Activated T-cell treated with anti-CD3 and anti-CD28 coated beads for 4 hours (primary cell): ENCODE data around the gene MAST4.
"Not testable (repeated sequence)": the region's sequence is repeated elsewhere in the genome, so short reads cannot be mapped to it uniquely, and the experiment has no call there.

Experiments used
- DNase-seq: peaks from one replicate; pipeline ENCODE4 v3.0.0-alpha.2; 2020

The MAST4 gene

DNA sequence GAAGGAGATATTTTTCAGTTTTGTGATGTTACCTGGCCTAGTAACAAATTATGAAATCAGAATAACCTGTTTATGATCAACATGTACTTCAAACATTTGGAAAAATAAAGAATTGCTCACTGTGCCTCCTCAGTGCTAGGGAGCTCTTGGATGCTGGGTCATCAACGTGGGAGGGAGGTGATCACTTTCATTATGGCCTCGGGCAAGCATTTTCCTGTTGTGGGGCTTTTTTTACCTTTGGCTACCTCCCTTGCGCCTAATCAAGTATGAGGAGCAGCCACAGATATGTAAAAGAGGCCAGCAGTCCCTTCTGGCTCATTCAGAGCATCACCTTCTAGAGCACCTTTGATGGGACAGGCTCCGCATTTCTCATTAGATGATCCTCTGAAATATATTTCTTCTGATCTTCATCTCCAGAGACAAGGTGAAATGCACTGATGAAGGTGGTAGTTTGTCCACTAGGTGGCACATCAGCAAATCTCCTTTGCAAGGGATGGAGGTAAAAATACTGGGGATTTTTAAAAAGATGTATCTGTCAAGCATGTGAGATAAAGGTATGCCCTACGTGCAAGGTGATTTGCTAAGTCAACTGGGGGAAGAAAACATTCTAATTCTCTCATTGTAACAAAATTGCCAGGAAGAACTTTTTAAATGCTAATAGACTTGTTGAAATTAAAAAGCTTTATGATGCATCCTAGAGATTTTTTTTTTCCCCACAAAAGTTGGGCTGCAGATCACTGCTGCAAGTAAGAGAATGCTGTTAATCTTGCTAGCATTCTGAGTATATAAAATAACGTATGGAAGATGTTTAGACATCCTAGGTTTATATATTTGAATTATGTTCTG is 218.2 kb downstream of the MAST4 start:
- DNase-seq: peak; percentile 38

DNA sequence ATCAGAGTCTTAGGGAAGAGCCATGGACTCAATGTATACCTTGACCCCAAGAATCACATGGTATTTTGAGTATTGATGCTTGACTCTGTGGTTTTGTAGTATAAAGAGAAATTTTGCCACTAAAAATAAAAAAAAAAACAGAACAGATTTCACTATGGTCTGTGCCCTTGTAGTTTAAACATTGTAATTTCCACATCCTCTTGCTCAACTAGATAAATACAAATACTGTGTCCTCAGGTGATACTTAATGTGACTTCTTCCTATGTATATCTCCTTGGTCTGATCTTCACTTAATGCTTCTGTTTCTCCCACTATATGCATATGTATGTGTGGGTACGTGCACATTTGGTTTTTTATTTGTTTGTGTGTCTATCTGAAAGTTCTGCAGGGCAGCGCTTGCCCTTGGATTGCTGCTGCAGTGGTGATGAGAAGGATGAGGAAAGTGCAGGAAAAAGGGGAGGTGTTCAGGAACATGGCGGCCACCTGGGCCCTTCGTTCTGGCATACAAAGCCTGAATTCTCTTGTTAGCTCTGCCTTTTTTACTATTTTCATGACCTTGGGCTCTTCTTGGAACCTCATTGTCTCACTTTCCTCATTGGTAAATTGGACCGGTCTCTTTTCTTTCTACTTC is 222.2 kb downstream of the MAST4 start:
- DNase-seq: no peak

DNA sequence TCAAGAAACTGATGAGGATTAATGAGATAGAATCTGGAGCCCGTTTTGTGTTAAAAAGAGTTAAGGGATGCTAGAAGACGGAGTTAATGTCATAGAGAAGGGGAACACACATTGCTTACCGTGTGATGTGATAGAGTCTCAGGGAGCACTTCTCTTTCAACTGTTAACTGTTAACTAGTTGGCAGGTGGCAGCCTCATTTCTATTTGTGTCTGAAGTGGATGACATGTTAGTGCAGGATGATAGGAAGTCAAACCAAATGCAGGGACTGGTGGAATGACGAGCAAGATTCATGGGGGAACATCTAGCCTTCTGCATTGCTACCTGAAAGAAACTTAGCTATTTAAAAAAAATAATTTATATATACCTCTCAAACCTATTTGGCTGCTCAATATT is 222.7 kb downstream of the MAST4 start:
- no peak for DNase-seq

DNA sequence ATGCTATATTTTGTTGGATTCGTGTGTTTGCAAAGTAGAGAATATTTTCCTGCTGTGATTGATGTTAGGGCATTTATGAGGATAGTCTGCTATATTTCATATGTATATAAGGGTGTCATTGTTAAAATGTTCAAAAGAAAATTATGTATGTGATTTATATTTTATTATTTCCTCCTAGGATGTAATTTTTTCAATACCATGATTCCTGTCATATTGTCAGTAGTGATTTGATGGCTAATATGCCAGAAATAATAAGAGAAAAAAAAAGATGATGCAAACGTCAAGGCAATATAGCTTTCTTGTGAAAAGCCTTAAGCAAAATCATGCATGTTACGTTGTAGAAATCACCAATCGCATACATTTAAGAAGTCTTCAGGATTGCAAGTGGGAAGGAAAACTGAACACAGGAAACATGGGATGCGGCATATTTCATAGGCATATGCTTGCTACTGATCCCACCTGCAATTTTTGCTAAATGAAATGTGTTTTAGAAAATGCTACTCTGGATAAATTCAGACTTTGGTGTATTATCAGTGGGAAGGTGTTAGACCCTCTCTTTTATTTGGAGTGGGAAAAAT is 224.5 kb downstream of the MAST4 start:
- no peak for DNase-seq

DNA sequence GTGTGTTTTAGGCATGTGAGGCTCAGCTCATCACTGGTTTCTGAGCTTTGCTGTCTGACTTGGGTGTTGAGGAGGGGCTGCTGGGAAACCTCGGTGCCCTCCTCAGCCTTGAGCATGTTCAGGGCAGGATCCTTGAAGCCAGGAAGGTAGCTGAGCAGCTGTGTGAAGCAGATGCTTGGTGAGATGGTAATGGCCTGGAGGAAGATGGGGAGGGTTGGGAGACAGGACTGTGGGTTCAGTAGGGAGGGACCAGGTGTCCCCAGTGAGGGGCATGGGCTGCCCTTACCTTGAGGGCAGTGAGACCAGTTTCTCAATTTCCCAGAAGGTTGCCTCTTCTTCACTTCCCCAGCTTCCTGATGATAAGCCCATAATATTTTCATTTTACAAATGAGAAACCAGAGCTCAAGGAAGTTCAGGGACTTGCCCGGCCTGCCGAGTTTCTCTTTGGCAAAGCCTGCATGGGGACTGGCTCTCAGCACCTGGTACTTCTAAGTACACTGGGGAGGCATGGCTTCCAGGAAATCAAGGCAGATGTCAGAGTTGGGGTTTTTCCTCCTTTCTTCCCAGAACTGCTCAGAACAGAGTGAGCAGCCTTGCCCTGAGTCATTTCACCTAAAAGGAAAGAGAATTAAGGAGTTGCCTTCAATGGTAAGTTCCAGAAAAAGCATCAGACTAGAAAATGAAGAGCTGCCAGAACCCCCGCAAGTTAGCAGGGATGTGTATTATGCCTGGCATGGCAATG is 225.7 kb downstream of the MAST4 start:
- no peak for DNase-seq

DNA sequence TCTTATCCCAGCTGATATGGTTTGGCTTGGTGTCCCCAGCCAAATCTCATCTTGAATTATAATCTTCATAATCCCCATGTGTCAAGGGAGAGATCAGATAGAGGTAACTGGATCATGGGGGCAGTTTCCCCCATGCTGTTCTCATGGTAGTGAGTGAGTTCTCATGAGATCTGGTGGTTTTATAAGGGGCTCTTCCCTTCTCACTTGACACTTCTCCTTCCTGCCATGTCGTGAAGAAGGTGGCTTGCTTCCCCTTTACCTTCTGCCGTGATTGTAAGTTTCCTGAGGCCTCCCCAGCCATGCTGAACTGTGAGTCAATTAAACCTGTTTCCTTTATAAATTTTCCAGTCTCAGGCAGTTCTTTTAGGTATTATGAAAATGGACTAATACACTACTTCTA is 226.7 kb downstream of the MAST4 start:
- not testable (repeated sequence) for DNase-seq

DNA sequence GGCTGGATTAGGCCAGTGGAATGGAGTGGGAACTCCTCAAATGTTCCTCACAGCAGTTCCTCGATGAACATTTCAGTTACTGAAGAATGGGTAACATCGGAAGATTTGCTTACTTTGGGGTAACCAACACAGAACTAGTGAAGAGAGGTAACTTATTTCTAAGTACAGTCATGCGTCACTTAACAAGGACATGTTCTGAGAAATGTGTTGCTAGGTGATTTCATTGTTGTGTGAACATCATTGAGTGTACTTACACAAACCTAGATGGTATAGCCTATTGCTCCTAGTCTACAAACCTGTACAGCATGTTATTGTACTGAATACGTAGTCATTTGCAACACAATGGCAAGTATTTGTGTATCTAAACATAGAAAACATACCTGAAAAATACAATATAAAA is 228.3 kb downstream of the MAST4 start:
- DNase-seq: no peak

DNA sequence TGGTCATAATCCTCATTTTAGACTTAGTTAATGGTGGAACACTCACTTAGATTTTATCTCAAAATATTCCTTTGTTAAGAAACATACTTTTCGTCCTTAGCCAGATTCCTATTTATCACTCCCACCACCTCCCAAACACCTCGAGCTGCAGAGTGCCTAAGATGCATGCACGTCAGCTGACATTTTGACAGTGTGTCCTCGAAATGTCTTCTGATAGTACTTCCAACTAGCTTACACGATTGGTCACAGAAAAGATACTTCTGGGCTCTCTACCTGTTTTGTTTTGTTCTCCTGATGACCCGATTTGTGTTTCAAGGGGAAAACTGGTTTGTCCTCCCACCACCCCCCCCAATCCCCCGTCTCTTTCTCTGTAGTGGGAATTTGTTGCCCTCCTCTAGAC is 230.1 kb downstream of the MAST4 start:
- DNase-seq: no peak

DNA sequence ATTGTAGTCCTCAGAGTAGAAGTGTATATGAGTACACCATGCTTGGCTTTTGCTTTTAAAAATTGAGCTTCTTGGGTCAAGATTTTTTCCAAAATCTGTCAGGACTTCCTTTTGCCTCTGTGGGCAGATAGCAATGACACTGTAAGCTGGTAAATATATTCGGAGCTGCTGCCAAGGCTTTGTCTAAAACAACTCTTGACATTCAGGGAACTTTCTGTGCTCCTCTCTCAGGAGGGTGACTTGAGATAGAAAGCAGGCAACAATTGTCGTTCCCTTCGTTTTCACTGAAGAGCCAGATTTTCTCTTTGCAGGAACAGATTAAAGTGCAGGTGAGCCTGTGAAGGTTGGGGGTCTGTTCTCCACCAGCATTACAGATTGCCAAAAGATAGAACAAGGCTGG is 230.5 kb downstream of the MAST4 start:
- no peak for DNase-seq

DNA sequence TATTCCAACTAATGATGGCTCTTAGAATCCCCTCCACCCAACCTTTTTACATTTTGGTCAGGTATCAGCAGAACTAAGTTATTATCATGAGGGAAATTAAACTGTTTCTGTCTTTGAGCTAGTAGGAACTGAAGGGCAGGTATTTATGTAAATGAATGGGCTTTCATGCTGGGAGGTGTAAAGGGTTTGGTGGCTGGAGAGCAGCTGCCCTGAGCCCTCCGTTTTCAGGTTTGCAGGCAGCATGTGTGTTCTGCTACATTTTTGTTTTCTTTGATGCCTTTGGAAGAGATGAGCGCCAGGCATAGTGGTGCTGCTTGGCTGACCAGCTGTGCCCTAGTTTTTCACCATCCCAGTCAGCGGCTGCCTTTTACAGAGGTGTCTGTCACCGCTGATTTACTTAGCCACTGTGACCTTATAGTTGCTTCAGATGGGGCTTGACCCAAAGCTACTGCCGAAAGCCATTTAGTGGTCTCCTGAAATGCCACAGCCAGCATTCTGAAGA is 231.9 kb downstream of the MAST4 start:
- DNase-seq: no peak

DNA sequence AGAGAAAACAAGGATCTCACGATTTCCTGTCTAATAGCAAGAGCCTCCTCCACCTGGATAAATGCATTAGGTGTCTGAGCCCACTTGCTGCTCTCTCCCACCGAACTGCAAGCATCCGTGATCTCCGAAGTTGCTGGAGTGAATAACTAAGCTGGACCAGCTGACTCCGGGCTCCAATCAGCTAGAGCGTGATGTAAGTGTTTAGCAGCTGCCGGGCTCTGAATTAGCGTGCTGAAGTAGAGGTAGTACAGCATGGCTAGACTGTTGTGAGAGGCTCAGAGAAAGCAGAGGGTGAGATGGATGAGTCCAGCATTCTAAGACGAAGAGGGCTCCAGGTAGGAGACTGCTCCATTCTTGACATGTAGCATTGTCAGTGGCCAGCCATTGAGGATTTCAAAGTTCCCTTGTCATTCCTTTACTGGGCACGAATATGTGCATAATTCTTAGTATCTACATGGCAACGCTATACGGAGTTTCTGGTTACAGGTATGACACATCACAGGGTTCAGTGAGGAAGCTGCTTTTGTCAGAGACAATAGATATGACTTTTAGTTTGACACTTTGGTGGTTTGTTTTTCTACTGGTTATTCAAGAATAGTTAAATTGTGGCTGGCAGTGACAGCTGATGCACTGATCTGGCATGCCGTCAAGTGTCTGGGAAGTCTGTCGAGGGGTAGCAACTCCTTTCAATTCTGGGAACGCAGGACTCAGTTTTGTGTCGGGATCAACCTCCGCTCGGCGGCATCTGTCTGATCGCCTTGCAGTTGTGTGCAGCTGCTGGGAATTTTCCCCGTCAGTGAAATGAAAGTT is 232.6 kb downstream of the MAST4 start:
- peak; percentile 17 for DNase-seq

DNA sequence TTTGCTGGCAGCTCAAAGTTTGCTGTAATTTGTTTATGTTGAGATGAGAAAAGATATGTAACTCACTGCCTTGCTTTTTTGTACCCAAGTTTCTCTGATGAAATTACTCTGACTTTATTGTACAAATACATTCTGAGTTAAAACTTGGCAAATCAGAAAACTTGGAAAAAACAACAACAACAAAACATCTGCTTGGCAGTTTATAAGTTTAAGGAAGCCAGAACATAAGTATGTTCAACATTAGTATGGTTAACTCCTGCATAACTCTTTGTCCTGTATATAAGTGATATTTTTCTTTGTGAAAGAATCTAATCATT is 233.1 kb downstream of the MAST4 start:
- DNase-seq: no peak

DNA sequence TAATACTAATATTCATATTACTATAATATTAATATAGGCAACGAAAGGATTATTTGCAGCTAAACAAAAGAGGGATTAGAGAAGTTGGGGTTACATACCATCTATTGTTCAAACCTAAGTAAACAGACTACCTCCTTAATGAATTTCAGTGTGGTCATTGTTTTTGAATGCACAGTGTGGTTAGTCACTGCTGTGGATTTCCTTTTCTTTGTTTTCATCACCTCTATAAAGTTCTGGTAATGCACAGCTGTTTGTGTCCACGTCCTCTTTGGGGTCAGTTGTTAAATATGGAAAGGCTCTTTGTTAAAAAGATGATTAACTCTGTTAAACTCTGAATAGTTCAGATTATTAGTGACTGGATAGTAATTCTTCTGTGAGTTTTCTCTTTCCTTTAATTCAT is 233.6 kb downstream of the MAST4 start:
- no peak for DNase-seq

DNA sequence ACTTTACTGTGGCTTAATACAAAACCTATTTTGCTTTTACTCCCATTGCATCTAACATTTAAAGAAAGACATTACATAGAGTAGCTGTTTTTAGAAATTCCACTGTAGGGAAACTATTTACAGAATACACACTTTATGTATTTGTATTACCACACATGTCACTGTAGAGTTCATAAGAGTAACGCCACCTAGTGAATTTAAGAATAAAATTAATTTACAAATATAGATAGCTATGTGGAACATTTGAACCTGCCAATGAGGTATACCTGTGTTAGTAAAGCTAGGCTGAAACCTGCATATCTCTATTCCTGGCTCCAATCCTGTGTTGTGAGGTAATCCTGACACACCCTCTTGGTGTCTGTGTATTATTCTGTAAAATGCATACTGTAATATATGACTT is 234.4 kb downstream of the MAST4 start:
- DNase-seq: no peak

DNA sequence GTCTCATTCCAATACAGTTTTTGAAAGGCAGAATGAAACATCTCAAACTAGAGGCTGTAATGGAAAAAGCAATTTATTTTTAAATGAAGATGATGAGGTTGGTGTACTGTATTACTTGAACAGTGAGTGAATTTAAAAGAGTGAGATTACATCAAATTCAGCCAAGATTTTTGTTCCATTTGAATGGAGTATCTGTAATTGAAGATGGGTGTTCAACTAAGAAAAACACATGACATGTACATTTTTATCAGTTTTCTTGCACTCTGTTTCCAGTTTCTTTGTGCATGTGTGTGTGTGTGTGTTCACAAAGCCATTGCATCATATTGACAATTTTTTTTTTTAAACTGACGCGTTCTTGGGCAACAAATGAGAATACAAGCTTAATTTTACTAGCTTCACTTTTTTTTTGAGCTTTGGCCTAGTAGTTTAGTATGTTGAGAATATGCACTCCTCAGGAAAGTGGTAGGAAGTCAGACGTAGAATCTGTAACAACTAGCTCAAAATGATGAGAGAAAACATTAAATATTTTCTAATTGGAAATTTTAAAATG is 243.5 kb downstream of the MAST4 start:
- DNase-seq: no peak

DNA sequence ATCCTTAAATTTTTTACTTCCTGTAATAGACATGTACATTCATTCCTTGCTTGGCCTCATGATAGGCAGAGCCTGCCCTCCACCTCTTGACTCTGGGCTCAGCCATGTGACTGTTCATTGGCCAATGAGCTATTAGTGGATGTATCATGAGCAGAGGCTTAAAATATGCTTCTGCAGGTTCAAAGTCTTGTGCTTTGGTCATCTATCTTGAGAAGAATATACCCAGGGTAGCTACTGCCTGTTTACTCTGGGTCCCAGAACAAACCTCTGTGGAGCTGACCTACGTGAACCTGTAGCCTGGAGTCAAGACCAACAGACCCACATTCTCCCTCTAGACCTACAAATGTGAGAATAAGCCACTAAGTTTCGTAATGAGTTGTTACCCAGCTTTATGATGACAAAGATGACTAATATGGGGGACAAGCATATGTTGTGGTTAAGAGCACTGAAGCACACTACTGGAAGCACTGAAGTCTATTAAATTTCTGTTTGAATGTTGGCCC is 244.4 kb downstream of the MAST4 start:
- no peak for DNase-seq

DNA sequence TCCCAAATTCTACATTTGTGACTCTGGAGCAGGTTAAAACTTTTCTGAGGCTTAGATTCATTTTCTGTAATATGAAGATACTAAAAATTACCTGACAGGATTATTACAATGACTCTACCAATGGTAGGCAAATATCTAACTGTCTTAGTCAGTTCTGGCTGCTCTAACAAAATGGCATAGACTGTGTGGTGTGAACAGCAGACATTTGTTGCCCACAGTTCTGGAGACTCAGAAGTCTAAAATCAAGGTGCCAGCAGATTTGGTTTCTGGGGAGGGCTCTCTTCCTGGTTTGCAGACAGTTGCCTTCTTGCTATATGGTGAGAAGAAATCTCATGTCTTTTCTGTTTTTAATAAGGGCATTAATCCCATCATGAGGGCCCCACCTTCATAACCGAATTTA is 245.1 kb downstream of the MAST4 start:
- DNase-seq: no peak

DNA sequence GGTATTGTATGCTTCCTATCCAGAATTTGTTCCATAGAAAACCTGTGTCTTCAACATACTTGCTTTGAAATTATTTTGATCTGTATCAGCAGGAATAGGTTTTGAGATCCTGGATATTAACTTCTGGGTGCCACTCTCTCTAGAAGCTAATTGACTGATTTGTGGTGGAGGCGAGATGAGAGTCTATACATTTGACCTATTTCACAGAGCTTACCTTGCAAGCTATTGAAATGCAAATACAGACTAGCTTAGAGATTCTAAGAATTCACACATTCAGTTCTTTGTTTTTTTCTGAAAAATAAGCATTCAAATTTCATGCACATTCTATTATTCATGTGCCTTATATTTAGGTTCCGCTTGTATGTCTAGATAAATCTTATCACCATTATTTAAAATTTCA is 246.3 kb downstream of the MAST4 start:
- no peak for DNase-seq

DNA sequence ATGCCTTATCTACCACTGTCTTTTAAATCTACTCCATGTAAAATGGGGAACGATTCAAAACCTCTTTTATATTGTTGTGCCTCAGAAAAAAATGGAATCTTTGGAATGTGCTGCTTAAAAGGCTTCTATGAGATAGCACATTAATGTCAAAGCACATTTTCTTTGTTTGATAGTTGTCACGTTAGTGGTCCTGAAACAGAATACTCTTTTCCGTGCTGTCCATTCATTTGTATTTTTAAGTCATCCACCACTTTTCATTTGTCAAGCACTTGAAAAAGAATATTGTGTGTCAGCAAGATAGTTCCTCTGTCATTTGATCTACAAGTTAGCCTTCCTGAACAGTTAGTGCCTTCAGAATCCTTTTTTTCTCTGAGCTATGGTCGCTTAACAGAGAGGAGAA is 246.9 kb downstream of the MAST4 start:
- no peak for DNase-seq

DNA sequence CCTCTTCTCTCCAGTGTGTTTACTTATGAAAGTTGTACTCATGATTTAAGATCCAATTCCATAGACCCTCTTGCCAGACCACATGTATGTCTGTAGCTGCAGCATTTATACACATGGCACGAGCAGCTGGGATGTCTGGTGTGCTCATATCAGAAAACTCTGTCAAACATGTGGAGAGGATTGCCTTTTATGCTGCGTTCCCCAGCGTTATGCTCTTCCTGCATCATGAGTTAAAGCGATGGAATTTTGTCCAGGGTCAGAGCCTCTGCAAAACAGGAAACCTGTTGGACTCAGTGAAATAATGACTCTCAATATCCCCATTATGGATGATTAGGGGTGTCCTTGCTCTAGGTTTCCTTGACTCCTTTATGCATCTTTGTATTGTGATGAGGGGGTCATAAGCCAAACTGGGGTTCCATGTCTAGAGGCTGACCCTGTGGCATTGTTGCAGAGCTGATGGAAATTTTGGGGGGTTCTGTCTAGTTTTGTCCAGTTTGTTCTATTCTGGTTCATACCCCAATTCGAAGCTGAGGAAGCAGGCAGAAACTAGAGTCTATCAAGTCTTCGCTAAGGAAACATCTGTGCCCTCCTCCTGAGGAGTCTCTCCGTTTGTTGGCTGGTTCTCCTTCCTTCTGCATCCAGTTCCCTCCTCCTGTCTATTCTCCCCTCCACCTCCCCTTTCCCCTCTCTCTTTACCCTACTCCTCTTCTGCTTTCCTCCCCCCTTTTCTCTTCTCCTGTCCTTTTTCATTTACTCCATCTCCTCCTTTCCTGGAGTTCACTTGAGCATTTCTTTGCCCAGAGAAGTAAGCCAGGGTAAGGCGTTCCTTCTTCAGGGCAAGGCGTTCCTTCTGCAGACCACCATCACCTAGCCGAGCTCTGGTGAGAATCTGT is 252.8 kb downstream of the MAST4 start:
- no peak for DNase-seq

DNA sequence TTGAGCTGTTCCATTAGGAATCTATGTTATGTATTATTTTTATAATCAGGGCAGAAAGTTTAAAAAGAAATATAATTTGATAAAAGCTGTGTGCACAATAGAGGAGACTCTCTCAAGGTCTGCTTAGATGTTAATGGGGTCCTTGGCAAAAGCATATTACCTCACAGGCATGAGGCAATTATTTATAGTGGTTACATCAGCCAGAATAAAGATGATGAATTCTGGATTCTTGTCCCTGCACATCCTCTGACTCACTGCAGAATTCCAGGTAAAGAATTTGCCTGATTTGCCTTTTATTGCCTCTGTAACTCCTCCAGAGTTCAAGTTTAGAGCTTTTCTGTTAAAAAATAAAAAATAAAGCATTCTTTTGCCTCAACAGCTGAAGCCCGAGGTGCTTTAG is 253.6 kb downstream of the MAST4 start:
- no peak for DNase-seq
